Mucosa of descending colon (tissue), 3 donors: Measurements from ENCODE around the gene ACP1. TPM values are rescaled to one million over a fixed set of nuclear protein-coding genes. Genes with fewer than 3 reads are reported as not detected.

Experiments
- ATAC-seq: fragments of 200-7000 bp; cut with Tn5 transposase; one replicate; pipeline ENCODE4 v1.9.1; 2020; ENCODE audit warnings: mild to moderate bottlenecking, moderate library complexity
- DNase-seq, 3 donors: peaks; one replicate each; pipeline ENCODE4 v3.0.0-alpha.2; 2020
- H3K36me3 ChIP-seq: fragments of 200-600 bp; one replicate; pipeline ENCODE4 v1.8.0; 2021; ENCODE audit warnings: low read depth, mild to moderate bottlenecking
- H3K4me1 ChIP-seq: fragments of 200-600 bp; one replicate; pipeline ENCODE4 v1.8.0; 2021; ENCODE audit warnings: low read depth, mild to moderate bottlenecking
- H3K4me3 ChIP-seq: fragments of 200-600 bp; one replicate; pipeline ENCODE4 v1.8.0; 2021; ENCODE audit warnings: mild to moderate bottlenecking
- H3K9me3 ChIP-seq: fragments of 200-600 bp; one replicate; pipeline ENCODE4 v1.8.0; 2021; ENCODE audit warnings: mild to moderate bottlenecking
- intact Hi-C, 2 donors: fragments of 100-400 bp; cut with DNase I in 1 of 2; cut with micrococcal nuclease in 1 of 2; formaldehyde crosslinking; loops; one replicate each; pipeline versions ENCODE4 v1.11.0 to v1.11.1; 2022; cut with DNase I, micrococcal nuclease
- total RNA-seq, 3 donors: library from RNA; stranded (reverse); fragmentation: NEBNext Ultra II Directional in 2 of 3; extraction: Animal tissue kit (Norgen Biotek cat#: 25700) in 2 of 3; gene quantifications; one replicate each; pipeline versions ENCODE4 v1.2.1 to v1.2.4, GENCODE V29; 2021 to 2023
- TF ChIP-seq, protein P1 (sequence below): fragments of 200-600 bp; IDR thresholded peaks from one replicate; pipeline ENCODE4 v1.8.0; 2022; ENCODE audit warnings: antibody characterized with exemption, mild to moderate bottlenecking
- donor health status: DM: no; HTN: no; CAD: no; lungs with moderate emphysema.
- donor health status: DM: no; HTN: no; CAD: no.
- donor health status: DM: no; HTN: yes; CAD: no.

ACP1 gene
- total RNA-seq, 3 donors from 2014 or later: 61.9 to 87.3 (median 72.1) TPM

DNA sequence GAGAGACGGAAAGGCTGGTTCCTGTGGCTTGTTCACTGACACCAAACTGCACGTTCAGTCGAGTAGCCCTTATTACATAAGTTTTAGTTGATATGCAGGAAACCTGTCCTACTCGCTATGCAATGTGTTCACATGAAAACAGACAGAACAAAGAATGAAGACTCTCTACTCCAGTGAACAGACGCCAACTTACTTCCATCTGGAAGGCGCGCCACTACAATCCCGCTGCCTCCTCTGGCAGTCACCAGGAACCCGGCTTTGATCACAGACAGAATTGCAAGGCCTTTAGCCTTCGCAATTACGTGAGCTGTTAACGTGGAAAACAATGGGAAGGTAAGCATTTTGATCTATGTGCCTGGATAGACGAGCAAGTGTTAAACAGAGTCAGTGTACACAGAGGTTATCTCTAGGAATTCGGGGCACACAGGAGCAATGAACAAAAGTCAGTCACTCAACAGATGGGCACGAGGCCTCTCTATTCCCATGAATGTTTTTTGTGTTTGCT, 15.2 kb upstream of the ACP1 start:
- Histone ChIP-seq H3K4me1 (no peaks in the 10 kb centered on the region), H3K4me3 (no peak overlapping the region), H3K36me3 (no peaks in the 10 kb centered on the region), H3K9me3 (no peaks in the 10 kb centered on the region)
- intact Hi-C loops: no loop called here
- TF ChIP-seq, protein P1, sequence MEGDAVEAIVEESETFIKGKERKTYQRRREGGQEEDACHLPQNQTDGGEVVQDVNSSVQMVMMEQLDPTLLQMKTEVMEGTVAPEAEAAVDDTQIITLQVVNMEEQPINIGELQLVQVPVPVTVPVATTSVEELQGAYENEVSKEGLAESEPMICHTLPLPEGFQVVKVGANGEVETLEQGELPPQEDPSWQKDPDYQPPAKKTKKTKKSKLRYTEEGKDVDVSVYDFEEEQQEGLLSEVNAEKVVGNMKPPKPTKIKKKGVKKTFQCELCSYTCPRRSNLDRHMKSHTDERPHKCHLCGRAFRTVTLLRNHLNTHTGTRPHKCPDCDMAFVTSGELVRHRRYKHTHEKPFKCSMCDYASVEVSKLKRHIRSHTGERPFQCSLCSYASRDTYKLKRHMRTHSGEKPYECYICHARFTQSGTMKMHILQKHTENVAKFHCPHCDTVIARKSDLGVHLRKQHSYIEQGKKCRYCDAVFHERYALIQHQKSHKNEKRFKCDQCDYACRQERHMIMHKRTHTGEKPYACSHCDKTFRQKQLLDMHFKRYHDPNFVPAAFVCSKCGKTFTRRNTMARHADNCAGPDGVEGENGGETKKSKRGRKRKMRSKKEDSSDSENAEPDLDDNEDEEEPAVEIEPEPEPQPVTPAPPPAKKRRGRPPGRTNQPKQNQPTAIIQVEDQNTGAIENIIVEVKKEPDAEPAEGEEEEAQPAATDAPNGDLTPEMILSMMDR: no peak
- no peak for DNase-seq
- no peak for ATAC-seq

DNA sequence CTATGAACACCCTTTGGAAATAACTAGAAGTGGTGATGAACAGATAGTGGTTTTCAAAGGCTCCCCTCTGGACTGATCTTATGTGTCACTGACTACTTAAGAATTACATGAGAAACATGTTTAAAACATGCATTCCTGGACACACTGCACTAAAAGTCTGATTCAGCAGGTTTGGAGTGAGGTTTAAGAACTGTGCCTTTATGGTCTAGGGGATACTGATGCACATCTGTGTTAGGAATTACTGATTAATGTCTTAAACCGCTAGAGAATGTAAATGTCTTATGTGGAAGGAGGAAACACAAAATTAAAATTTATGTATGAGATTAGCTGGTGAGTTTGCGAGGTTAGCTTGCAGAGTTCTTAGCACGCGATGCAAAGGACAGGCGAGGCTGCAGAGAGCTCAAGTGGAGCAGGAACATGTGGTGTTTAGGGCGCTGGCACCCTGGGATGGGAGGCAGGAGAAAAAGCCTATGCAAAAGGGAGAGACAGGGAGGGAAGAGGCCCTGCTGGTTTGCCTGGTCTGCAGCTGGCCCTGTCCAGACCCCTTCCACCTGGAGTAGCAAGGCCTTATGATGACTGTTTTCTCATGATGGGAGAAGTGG, 12.6 kb upstream of the ACP1 start:
- TF ChIP-seq, protein P1: no peak
- Histone ChIP-seq H3K4me3 (no peak overlapping the region), H3K9me3 (no peaks in the 10 kb centered on the region), H3K4me1 (no peaks in the 10 kb centered on the region), H3K36me3 (no peaks in the 10 kb centered on the region)
- ATAC-seq: no peak
- DNase-seq: no peak
- intact Hi-C loops: no loop called here

DNA sequence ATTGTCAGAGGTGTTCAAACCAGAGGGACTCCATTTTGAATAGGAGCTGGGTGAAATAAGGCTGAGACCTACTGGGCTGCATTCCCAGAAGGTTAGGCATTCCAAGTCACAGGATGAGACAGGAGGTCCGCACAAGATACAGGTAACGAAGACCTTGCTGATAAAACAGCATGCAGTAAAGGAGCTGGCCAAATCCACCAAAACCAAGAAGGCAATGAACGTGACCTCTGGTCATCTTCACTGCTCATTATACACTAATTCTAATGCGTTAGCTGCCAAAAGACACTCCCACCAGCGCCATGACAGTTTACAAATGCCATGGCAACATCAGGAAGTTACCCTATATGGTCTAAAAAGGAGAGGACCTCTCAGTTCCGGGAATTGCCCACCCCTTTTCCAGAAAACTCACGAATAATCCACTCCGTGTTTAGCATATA, 11.5 kb upstream of the ACP1 start:
- Histone ChIP-seq H3K36me3 (no peaks in the 10 kb centered on the region), H3K4me3 (no peak overlapping the region), H3K9me3 (peaks cover 5% of the 10 kb centered on the region), H3K4me1 (no peaks in the 10 kb centered on the region)
- DNase-seq (no peak), ATAC-seq (no peak)
- intact Hi-C loops: no loop called here
- TF ChIP-seq, protein P1: no peak

DNA sequence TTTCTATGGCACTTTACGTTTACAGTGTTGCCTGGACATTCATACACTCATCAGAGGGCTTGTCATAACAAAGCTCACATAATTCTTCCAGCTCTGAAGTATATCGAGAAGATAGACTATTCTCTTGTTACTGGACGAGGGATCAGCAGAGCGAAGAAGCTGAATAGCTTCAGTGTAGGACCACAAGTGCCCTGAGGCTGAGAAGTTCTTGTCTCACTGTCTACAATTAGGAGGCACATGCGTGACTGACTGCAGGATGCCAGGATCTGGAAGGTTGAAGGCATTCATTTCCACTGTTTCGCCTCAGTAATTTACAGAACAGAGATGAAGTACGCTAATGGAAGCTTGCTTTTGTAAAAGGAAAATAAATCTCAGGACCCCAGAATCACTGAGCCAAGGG, 10.5 kb upstream of the ACP1 start:
- TF ChIP-seq, protein P1: no peak
- ATAC-seq (no peak), DNase-seq (no peak)
- intact Hi-C loops: no loop called here
- peaks cover 7% of the 10 kb centered on the region for H3K9me3 ChIP-seq
- H3K4me3 ChIP-seq: no peak overlapping the region
- H3K36me3 ChIP-seq: no peaks in the 10 kb centered on the region
- H3K4me1 ChIP-seq: no peaks in the 10 kb centered on the region

DNA sequence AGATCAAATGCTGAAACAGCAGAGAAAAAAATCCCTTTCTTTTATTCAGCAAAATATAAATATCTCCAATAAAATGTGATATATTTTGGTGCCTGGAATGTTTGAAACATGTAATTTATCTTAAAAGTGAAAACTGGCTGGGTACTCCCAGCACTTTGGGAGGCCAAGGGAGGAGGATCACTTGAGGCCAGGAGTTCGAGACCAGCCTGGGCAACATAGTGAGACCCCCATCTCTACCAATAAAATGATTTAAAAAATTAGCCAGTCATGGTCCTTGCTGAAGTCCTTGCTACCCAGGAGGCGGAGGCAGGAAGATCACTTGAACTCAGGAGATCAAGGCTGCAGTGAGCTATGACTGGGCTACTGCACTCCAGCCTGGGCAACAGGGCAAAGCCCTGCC, 9.6 kb upstream of the ACP1 start:
- peaks cover 7% of the 10 kb centered on the region for H3K9me3 ChIP-seq
- H3K36me3 ChIP-seq: no peaks in the 10 kb centered on the region
- ATAC-seq: no peak
- no peaks in the 10 kb centered on the region for H3K4me1 ChIP-seq
- TF ChIP-seq, protein P1: no peak
- no peak for DNase-seq
- intact Hi-C loops: no loop called here
- no peak overlapping the region for H3K4me3 ChIP-seq
